ENCODE data around the gene EIF3B. TPM values are rescaled to one million over a fixed set of nuclear protein-coding genes. Genes with fewer than 3 reads are reported as not detected.
"Not testable (repeated sequence)": the region's sequence is repeated elsewhere in the genome, so short reads cannot be mapped to it uniquely, and the experiment has no call there.

Gene EIF3B
- total RNA-seq, 1 donor from 2014 or later, result 120 TPM

GRCh38 chr7:2374830-2375728 is 20.5 kb downstream of the EIF3B start:
- Histone ChIP-seq H3K9ac (ENCODE audit: low read depth in 1 of 3, low read length in 3 of 3) (no peak overlapping the region), H3K9me3 (ENCODE audit: control insufficient read depth in 3 of 3, low read length in 3 of 3) (no peaks in the 10 kb centered on the region), H3K27ac (ENCODE audit: low read depth, low read length) (no peak overlapping the region), H3K4me3 (ENCODE audit: low read length in 3 of 3) (no peak overlapping the region), H3K4me1 (ENCODE audit: control insufficient read depth in 3 of 3, insufficient read depth in 3 of 3, low read length in 3 of 3) (peaks cover 13 to 25% (median 15%) of the 10 kb centered on the region in 3 donors), H3K36me3 (ENCODE audit: control insufficient read depth in 3 of 3, insufficient read depth in 3 of 3, low read length in 3 of 3) (peaks cover 76 to 88% (median 85%) of the 10 kb centered on the region in 3 donors), H3K27me3 (ENCODE audit: control insufficient read depth in 3 of 3, insufficient read depth in 3 of 3, low read length in 3 of 3) (no peaks in the 10 kb centered on the region)

- H3K27ac ChIP-seq (ENCODE audit: low read depth, low read length), result no peak overlapping the region
- peak overlapping the region in 1 of 3 donors; percentile 16 for H3K9ac ChIP-seq (ENCODE audit: low read depth in 1 of 3, low read length in 3 of 3)
- H3K36me3 ChIP-seq (ENCODE audit: control insufficient read depth in 3 of 3, insufficient read depth in 3 of 3, low read length in 3 of 3), result peaks cover 78 to 92% (median 89%) of the 10 kb centered on the region in 3 donors
- H3K4me3 ChIP-seq (ENCODE audit: low read length in 3 of 3), result no peak overlapping the region
- peaks cover 13 to 25% (median 15%) of the 10 kb centered on the region in 3 donors for H3K4me1 ChIP-seq (ENCODE audit: control insufficient read depth in 3 of 3, insufficient read depth in 3 of 3, low read length in 3 of 3)
- H3K27me3 ChIP-seq (ENCODE audit: control insufficient read depth in 3 of 3, insufficient read depth in 3 of 3, low read length in 3 of 3), result no peaks in the 10 kb centered on the region
- H3K9me3 ChIP-seq (ENCODE audit: control insufficient read depth in 3 of 3, low read length in 3 of 3), result no peaks in the 10 kb centered on the region
Measured at GRCh38 chr7:2376351-2377154, 21.9 kb downstream of the EIF3B start.

- H3K9me3 ChIP-seq (ENCODE audit: control insufficient read depth in 3 of 3, low read length in 3 of 3); H3K4me3 ChIP-seq (ENCODE audit: low read length in 3 of 3); H3K9ac ChIP-seq (ENCODE audit: low read depth in 1 of 3, low read length in 3 of 3); H3K27me3 ChIP-seq (ENCODE audit: control insufficient read depth in 3 of 3, insufficient read depth in 3 of 3, low read length in 3 of 3); H3K27ac ChIP-seq (ENCODE audit: low read depth, low read length): not testable (repeated sequence)
- peaks cover 70 to 86% (median 80%) of the 10 kb centered on the region in 3 donors for H3K36me3 ChIP-seq (ENCODE audit: control insufficient read depth in 3 of 3, insufficient read depth in 3 of 3, low read length in 3 of 3)
- peaks cover 13 to 25% (median 15%) of the 10 kb centered on the region in 3 donors for H3K4me1 ChIP-seq (ENCODE audit: control insufficient read depth in 3 of 3, insufficient read depth in 3 of 3, low read length in 3 of 3)
Measured at GRCh38 chr7:2377492-2377891, 22.9 kb downstream of the EIF3B start.

- peaks cover 9 to 21% (median 12%) of the 10 kb centered on the region in 3 donors for H3K4me1 ChIP-seq (ENCODE audit: control insufficient read depth in 3 of 3, insufficient read depth in 3 of 3, low read length in 3 of 3)
- not testable (repeated sequence) for H3K27me3 ChIP-seq (ENCODE audit: control insufficient read depth in 3 of 3, insufficient read depth in 3 of 3, low read length in 3 of 3); H3K27ac ChIP-seq (ENCODE audit: low read depth, low read length); H3K9me3 ChIP-seq (ENCODE audit: control insufficient read depth in 3 of 3, low read length in 3 of 3); H3K9ac ChIP-seq (ENCODE audit: low read depth in 1 of 3, low read length in 3 of 3); H3K4me3 ChIP-seq (ENCODE audit: low read length in 3 of 3)
- peaks cover 64 to 80% (median 75%) of the 10 kb centered on the region in 3 donors for H3K36me3 ChIP-seq (ENCODE audit: control insufficient read depth in 3 of 3, insufficient read depth in 3 of 3, low read length in 3 of 3)
Measured at GRCh38 chr7:2378125-2378524, 23.5 kb downstream of the EIF3B start.

- Histone ChIP-seq H3K36me3 (ENCODE audit: control insufficient read depth in 3 of 3, insufficient read depth in 3 of 3, low read length in 3 of 3) (peaks cover 59 to 70% (median 69%) of the 10 kb centered on the region in 3 donors), H3K9me3 (ENCODE audit: control insufficient read depth in 3 of 3, low read length in 3 of 3) (no peaks in the 10 kb centered on the region), H3K4me1 (ENCODE audit: control insufficient read depth in 3 of 3, insufficient read depth in 3 of 3, low read length in 3 of 3) (peaks cover 0 to 11% (median 4%) of the 10 kb centered on the region in 3 donors), H3K27ac (ENCODE audit: low read depth, low read length) (no peak overlapping the region), H3K27me3 (ENCODE audit: control insufficient read depth in 3 of 3, insufficient read depth in 3 of 3, low read length in 3 of 3) (no peaks in the 10 kb centered on the region), H3K4me3 (ENCODE audit: low read length in 3 of 3) (no peak overlapping the region), H3K9ac (ENCODE audit: low read depth in 1 of 3, low read length in 3 of 3) (no peak overlapping the region)
Measured at GRCh38 chr7:2379161-2379560, 24.5 kb downstream of the EIF3B start.

- H3K9ac ChIP-seq (ENCODE audit: low read depth in 1 of 3, low read length in 3 of 3), result no peak overlapping the region
- peaks cover 0 to 11% (median 4%) of the 10 kb centered on the region in 3 donors for H3K4me1 ChIP-seq (ENCODE audit: control insufficient read depth in 3 of 3, insufficient read depth in 3 of 3, low read length in 3 of 3)
- H3K9me3 ChIP-seq (ENCODE audit: control insufficient read depth in 3 of 3, low read length in 3 of 3), result no peaks in the 10 kb centered on the region
- no peak overlapping the region for H3K4me3 ChIP-seq (ENCODE audit: low read length in 3 of 3)
- no peaks in the 10 kb centered on the region for H3K27me3 ChIP-seq (ENCODE audit: control insufficient read depth in 3 of 3, insufficient read depth in 3 of 3, low read length in 3 of 3)
- no peak overlapping the region for H3K27ac ChIP-seq (ENCODE audit: low read depth, low read length)
- H3K36me3 ChIP-seq (ENCODE audit: control insufficient read depth in 3 of 3, insufficient read depth in 3 of 3, low read length in 3 of 3), result peaks cover 52 to 62% (median 61%) of the 10 kb centered on the region in 3 donors
Measured at GRCh38 chr7:2379821-2380450, 25.3 kb downstream of the EIF3B start.

- Histone ChIP-seq H3K4me3 (ENCODE audit: low read length in 3 of 3) (no peak overlapping the region), H3K27me3 (ENCODE audit: control insufficient read depth in 3 of 3, insufficient read depth in 3 of 3, low read length in 3 of 3) (no peaks in the 10 kb centered on the region), H3K9ac (ENCODE audit: low read depth in 1 of 3, low read length in 3 of 3) (no peak overlapping the region), H3K36me3 (ENCODE audit: control insufficient read depth in 3 of 3, insufficient read depth in 3 of 3, low read length in 3 of 3) (peaks cover 46 to 57% (median 56%) of the 10 kb centered on the region in 3 donors), H3K9me3 (ENCODE audit: control insufficient read depth in 3 of 3, low read length in 3 of 3) (no peaks in the 10 kb centered on the region), H3K4me1 (ENCODE audit: control insufficient read depth in 3 of 3, insufficient read depth in 3 of 3, low read length in 3 of 3) (peaks cover 0 to 7% (median under 1%) of the 10 kb centered on the region in 3 donors), H3K27ac (ENCODE audit: low read depth, low read length) (no peak overlapping the region)
Measured at GRCh38 chr7:2380461-2380860, 25.8 kb downstream of the EIF3B start.

GRCh38 chr7:2381227-2381626 is 26.6 kb downstream of the EIF3B start:
- H3K4me1 ChIP-seq (ENCODE audit: control insufficient read depth in 3 of 3, insufficient read depth in 3 of 3, low read length in 3 of 3), result peaks cover 0 to 6% (median 0%) of the 10 kb centered on the region in 3 donors
- no peak overlapping the region for H3K27ac ChIP-seq (ENCODE audit: low read depth, low read length)
- H3K9me3 ChIP-seq (ENCODE audit: control insufficient read depth in 3 of 3, low read length in 3 of 3), result no peaks in the 10 kb centered on the region
- peaks cover 40 to 50% (median 48%) of the 10 kb centered on the region in 3 donors for H3K36me3 ChIP-seq (ENCODE audit: control insufficient read depth in 3 of 3, insufficient read depth in 3 of 3, low read length in 3 of 3)
- H3K27me3 ChIP-seq (ENCODE audit: control insufficient read depth in 3 of 3, insufficient read depth in 3 of 3, low read length in 3 of 3), result no peaks in the 10 kb centered on the region
- no peak overlapping the region for H3K9ac ChIP-seq (ENCODE audit: low read depth in 1 of 3, low read length in 3 of 3)
- no peak overlapping the region for H3K4me3 ChIP-seq (ENCODE audit: low read length in 3 of 3)

- Histone ChIP-seq H3K9me3 (ENCODE audit: control insufficient read depth in 3 of 3, low read length in 3 of 3) (no peaks in the 10 kb centered on the region), H3K4me1 (ENCODE audit: control insufficient read depth in 3 of 3, insufficient read depth in 3 of 3, low read length in 3 of 3) (no peaks in the 10 kb centered on the region), H3K4me3 (ENCODE audit: low read length in 3 of 3) (no peak overlapping the region), H3K9ac (ENCODE audit: low read depth in 1 of 3, low read length in 3 of 3) (no peak overlapping the region), H3K27me3 (ENCODE audit: control insufficient read depth in 3 of 3, insufficient read depth in 3 of 3, low read length in 3 of 3) (no peaks in the 10 kb centered on the region), H3K36me3 (ENCODE audit: control insufficient read depth in 3 of 3, insufficient read depth in 3 of 3, low read length in 3 of 3) (peaks cover 32 to 43% (median 40%) of the 10 kb centered on the region in 3 donors), H3K27ac (ENCODE audit: low read depth, low read length) (no peak overlapping the region)
Measured at GRCh38 chr7:2381881-2382509, 27.4 kb downstream of the EIF3B start.
